ENCODE results near the gene NCKAP5.

Gene NCKAP5

DNA sequence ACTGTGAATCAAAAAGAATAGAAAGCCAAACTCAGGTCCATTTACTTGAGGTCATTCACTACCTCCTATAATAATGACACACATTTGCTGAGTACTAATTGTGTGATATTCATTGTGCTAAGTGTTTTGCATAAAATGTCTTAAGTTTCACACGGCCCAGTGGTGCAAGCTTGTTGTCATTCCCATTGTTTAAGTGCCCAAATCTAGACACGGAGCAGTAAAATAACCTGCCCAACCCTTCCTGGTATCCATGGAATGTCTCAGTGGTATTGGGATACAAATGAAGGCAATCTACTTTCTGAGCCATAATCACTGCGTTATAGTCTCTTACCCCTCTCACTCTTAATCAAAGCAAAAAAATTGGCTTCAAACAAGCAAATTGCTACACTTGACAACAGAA is 233.3 kb downstream of the NCKAP5 start:
- no peak for DNase-seq (ENCODE audit: low read depth)

DNA sequence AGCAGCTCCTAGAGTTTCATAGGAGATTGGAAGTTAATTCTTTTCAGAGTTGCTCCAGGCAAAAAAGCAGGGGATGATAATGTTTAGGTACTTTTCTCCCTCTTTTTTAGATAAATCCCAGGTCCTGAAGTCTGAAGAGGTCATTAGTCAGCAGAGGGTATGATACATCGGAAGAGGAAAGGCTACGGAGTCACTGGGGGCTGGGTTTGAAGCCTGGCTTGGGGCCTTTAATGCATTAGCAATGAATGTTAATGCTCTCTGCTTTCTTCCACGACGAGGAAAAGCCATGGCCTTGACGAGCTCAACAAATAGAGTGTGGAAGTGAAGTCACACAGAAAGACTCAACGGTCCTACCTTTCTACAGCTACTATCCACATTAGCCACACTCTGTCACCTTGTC is 235.1 kb downstream of the NCKAP5 start:
- DNase-seq (ENCODE audit: low read depth), result no peak

GRCh38 chr2:133331436-133331835 is 236.8 kb downstream of the NCKAP5 start:
- no peak for DNase-seq (ENCODE audit: low read depth)

DNA sequence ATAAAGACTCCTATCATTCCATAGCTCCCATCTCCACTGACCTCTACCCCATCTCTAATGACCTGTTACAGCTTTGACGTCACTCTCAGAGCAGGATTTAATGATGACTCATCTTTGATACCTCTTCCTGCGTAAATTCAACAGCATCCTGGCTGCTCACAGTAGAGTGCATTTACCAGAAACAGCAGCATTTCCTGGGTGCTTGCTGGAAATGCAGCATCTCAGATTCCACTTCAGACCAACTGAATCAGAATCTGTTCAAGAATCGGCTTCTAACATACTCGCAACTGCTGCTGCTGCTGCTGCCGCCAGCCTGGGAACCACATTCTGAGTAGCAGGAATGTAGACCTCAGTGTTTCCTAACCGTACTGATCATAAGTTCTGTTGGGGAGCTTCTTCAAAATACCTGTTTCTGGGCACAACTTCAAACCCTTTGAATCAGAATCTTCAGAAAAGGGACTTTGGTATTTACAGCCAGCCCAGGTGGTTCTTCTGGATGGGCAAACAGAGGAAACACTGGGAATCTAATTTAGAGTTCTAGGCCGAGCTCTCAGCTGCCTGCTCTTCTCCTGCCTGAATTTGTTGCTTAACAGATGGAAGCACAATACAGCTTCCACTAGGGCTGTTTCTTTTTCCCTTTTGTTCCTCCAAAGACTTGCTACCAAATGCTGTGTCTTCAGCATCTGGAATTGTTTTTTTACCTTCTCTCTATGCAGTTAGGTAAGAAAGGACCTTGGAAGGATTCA is 241.4 kb downstream of the NCKAP5 start:
- no peak for DNase-seq (ENCODE audit: low read depth)

- no peak for DNase-seq (ENCODE audit: low read depth)
These were observed 244.1 kb downstream of the NCKAP5 start for GRCh38 chr2:133324150-133324561.

DNA sequence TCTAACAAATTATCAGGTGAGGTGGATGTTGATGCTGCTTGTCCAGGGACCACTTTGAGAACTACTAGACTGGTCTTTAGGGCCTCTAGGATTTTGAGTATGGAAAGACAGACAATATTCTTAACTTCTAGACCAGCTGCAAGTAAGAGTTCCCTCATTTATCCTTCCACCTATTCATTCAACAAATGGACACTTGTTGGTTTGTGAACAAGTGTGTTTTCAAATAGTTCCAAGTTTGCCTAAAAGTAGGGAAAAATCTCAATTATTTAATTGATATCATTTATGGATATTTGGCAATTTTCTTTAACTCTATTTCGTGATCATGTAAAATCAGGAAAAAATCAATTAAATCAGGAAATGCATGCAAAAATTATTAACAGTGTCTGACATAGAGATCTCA is 245.4 kb downstream of the NCKAP5 start:
- DNase-seq (ENCODE audit: low read depth), result no peak

- no peak for DNase-seq (ENCODE audit: low read depth)
These were observed 251.1 kb downstream of the NCKAP5 start for GRCh38 chr2:133317178-133317577.

DNA sequence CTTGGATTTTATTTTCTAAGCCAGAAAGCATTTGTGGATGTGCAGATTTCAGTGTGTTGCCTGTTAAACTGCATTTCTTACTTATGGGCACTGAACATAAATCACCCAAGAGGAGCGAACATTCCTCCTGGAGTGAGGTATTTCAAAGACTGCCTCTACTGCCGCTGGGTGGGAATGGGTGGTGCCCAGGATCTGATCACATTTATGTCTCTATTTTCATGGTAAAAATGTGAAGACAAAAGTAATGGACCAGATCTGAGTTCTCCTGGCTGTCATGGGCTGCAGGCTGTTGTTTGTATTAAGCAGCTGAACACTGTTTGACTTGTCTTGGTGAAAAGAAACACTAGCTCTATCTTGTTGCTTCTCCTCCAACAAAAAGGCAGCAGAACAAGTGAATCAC is 251.7 kb downstream of the NCKAP5 start:
- no peak for DNase-seq (ENCODE audit: low read depth)

DNA sequence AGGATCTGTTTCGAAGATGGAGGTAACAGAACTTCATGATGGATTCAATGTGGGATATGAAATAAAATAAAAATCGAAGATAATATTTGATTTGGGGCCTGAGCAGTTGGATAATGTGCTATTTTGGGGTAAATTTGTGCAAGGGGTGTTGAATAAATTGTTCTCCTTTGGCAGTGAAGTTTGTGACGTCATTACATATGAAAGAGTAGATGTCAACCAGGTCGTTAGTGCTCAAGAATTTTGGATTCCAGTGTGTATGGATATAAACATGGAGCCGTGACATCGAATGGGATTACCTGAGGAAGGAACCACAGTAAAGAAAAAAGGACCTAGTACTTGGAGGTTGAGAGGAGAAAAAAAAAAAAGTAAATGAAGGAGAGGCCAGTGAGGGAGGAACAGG is 253.0 kb downstream of the NCKAP5 start:
- no peak for DNase-seq (ENCODE audit: low read depth)

DNA sequence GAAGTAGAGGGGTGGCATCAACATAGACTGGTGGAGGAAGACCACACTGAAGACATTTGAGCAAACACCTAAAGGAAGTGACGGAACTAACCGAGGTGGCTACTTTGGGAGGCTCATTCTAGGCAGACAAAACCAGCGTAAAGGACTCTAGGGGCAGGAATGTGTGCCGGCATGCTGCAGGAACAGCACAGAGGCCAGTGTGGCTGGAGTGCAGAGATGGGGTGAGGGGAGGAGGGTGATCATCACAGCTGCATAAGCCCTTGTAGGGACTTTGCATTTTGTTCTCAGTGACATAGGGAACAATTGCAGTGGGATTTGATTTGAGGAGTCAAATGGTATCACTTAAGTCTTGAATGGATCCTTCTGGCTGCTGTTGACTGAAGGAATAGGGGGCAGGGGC is 253.5 kb downstream of the NCKAP5 start:
- no peak for DNase-seq (ENCODE audit: low read depth)

DNA sequence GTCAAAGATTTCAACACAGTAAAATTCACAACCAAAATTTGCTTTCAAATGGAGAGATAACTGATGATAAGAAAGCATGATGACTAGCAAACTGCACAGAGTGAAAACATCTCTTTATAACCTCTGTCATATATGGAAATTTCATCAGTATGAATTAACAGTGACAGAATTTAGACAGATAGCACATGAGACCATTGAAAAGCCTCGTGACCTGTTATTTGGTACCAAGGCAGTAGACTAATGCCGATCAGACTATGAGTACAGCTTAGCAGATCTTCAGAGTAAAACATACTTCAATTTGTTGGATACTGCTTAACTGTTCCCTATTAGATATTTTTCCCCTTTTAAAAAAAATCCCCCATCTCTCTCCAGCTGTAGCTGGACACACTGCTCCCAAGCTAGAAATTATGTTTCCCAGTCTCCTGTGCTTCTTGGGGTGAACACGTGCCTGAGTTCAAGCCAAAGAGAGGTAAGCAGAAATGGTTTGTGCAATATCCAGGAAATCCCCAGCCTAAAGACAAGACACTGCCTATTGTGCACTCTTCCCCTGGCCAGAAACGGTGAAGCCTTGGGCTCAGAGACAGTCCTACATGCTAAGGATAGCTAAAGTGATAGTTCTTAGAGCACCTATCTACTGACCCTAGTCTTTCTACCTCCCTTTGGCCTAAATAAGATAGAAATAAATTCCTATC is 256.1 kb downstream of the NCKAP5 start:
- no peak for DNase-seq (ENCODE audit: low read depth)

GRCh38 chr2:133306236-133306635 is 262.0 kb downstream of the NCKAP5 start:
- DNase-seq (ENCODE audit: low read depth), result no peak

- no peak for DNase-seq (ENCODE audit: low read depth)
These were observed 263.9 kb downstream of the NCKAP5 start for GRCh38 chr2:133304344-133304743.

DNA sequence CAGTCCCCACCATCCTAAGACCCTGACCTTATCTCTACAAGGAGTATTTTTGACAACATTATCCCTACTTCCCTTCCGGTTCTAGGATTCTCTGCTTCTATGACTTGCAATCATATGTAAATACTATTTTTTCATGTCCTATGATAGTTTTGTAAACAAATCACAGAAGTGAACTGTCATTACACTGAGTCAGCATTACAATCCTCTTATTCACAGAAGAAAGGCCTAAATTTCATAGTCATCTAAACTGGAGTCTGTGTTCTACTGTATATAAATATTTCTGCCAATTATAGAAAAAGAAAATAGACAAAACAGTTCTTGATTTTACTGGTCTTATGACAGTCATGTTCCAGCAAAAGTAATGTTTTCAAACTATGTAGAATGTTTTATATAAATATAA is 265.1 kb downstream of the NCKAP5 start:
- DNase-seq (ENCODE audit: low read depth), result no peak

DNA sequence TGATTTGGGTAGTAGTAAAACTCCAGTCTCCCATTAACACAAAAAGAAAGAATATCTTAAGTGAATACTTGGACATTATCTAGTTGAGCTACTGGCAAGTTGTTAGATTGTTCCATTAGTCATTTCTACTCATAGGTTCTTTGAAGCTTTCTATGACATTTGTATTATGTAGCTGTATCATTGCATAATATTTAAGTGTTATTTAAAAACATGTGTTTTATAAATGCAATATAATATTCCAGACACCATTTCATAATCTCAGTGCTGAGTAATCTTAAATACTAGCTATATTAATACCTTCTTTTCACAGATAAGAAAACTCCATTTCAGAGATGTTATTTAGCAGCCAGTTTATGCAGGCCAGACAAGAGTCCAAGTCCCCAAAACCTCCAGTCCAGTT is 271.9 kb downstream of the NCKAP5 start:
- no peak for DNase-seq (ENCODE audit: low read depth)

DNA sequence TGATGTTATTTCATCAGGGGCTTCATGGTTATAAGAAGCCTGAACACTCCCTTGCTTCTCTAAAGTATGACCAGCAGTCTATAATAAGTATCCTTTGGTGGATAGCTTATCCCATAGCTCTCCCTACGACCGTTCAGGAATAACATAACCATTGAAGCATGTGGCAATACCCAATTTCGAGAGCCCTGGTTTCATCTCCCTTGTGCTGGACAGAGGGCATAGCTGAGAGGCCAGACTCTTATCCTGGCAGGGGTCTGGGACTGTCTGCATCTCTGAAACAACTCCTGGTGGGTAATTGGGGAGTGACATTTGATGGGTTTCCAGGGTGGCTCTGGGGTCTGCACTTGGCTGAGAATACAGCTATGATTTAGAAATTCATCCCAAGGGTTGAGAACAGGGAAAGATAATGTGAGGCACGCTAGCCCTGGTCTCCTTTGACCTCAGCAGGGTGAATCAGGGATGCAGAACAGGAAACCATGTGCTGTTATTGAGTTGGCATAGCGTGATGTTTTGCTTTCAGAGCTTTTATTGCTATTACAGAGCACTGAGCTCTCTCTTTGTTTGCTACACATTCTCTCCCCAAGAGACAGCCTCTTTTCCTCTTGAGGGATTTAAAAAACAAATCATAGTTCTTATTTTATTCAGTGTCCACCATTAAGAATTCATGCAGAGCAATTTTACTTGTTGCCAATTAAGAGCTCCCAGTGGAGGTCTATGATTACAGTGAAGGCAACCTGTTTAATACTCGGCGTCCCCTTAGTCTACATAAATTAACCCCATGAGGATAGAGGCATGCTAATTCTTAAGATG is 274.5 kb downstream of the NCKAP5 start:
- no peak for DNase-seq (ENCODE audit: low read depth)

GRCh38 chr2:133292259-133292658 is 276.0 kb downstream of the NCKAP5 start:
- DNase-seq (ENCODE audit: low read depth), result no peak

- DNase-seq (ENCODE audit: low read depth), result no peak
These were observed 280.6 kb downstream of the NCKAP5 start for GRCh38 chr2:133287709-133288108.

GRCh38 chr2:133286326-133286922 is 281.8 kb downstream of the NCKAP5 start:
- DNase-seq (ENCODE audit: low read depth), result no peak

- no peak for DNase-seq (ENCODE audit: low read depth)
These were observed 295.2 kb downstream of the NCKAP5 start for GRCh38 chr2:133273031-133273430.

DNA sequence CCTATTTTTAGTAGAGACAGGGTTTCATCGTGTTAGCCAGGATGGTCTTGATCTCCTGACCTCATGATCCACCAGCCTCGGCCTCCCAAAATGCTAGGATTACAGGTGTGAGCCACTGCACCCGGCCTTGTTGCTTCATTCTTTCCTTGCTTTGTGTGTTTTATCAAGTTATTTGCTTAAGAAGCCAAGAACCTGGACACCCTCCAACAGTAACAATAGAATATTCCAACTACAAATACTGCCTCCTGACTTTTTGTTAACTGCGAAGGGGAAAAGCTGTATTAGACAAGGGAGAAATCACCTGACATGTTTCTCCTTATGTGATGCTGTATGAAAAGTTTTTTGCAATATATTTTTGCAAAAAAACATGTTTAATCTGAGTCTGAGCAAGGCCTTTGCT is 297.2 kb downstream of the NCKAP5 start:
- no peak for DNase-seq (ENCODE audit: low read depth)

GRCh38 chr2:133270550-133270949 is 297.7 kb downstream of the NCKAP5 start:
- DNase-seq (ENCODE audit: low read depth), result no peak
